CD8-positive, alpha-beta memory T cell (primary cell): Measurements from ENCODE around the gene PREX1. TPM values are rescaled to one million over a fixed set of nuclear protein-coding genes. Genes with fewer than 3 reads are reported as not detected.

Source experiments
- polyA plus RNA-seq: library from polyadenylated mRNA; unstranded; fragments of 300-500 nt; fragmentation: Illumina TruSeq; gene quantifications from one replicate; pipeline ENCODE4 v1.2.3, GENCODE V29; 2021
- total RNA-seq, 2 experiments: library from RNA; stranded (reverse); gene quantifications; one replicate each; pipeline ENCODE4 v1.2.3, GENCODE V29; 2021

Gene PREX1
- total and polyA plus RNA-seq, 3 experiments from 2014 or later: 89.5 to 90.5 (median 90.0) TPM

Other genes starting within 250 kb of the PREX1 start
- 10 to 100 TPM; 36.6 to 37.6 TPM for gene ARFGEF2, start 93.7 kb upstream of the PREX1 start, total RNA-seq
- 9.5 TPM for gene ARFGEF2, start 93.7 kb upstream of the PREX1 start, polyA plus RNA-seq
- gene CSE1L, start 218.3 kb upstream of the PREX1 start, total RNA-seq: 100 to 1,000 TPM; 158 to 161 TPM
- 27.6 TPM for gene CSE1L, start 218.3 kb upstream of the PREX1 start, polyA plus RNA-seq